Esophagus muscularis mucosa (tissue), 4 donors: Measurements from ENCODE around the gene STK32B. TPM values are rescaled to one million over a fixed set of nuclear protein-coding genes. Genes with fewer than 3 reads are reported as not detected.
A peak's percentile ranks its signal among the peaks of the same experiment; 100 is the strongest.

ENCODE experiments used
- DNase-seq: peaks from one replicate; pipeline ENCODE4 v3.0.0-alpha.2; 2017; ENCODE audit errors: extremely low spot score
- H3K27ac ChIP-seq, 4 donors: fragments of 200-600 bp; sonication (generic); replicated peaks in 1 of 4; 1 replicate in 3 of 4; 2 replicates in 1 of 4; pipeline ENCODE4 v1.5.1; 2016 to 2019; ENCODE audit warnings: mild to moderate bottlenecking in 1 of 4
- H3K27me3 ChIP-seq, 4 donors: fragments of 200-600 bp; sonication (generic); one replicate each; pipeline versions ENCODE4 v1.5.1 to v1.6.0; 2016 to 2019
- H3K36me3 ChIP-seq, 4 donors: fragments of 200-600 bp; sonication (generic); one replicate each; pipeline ENCODE4 v1.5.1; 2016 to 2019
- H3K4me1 ChIP-seq, 4 donors: fragments of 200-600 bp; sonication (generic); one replicate each; pipeline ENCODE4 v1.5.1; 2016 to 2019
- H3K4me3 ChIP-seq, 4 donors: fragments of 200-600 bp; sonication (generic); 1 replicate in 2 of 4; 2 replicates in 2 of 4; pipeline ENCODE4 v1.5.1; 2016 to 2019; ENCODE audit warnings: mild to moderate bottlenecking in 4 of 4, moderate library complexity in 1 of 4
- H3K9me3 ChIP-seq, 4 donors: fragments of 200-600 bp; sonication (generic); 1 replicate in 3 of 4; 2 replicates in 1 of 4; pipeline ENCODE4 v1.5.1; 2016 to 2019
- EP300 ChIP-seq: sonication (generic); formaldehyde crosslinking; IDR thresholded peaks from one replicate; pipeline ENCODE4 v1.6.1; 2017; ENCODE audit warnings: antibody characterized with exemption
- POLR2A ChIP-seq: fragments of 450-650 bp; IDR thresholded peaks from one replicate; pipeline ENCODE4 v1.6.1; 2017; ENCODE audit warnings: antibody characterized with exemption, moderate library complexity, mild to moderate bottlenecking, low read depth
- POLR2AphosphoS5 ChIP-seq, 2 donors: sonication (generic); formaldehyde crosslinking; IDR thresholded peaks; one replicate each; pipeline ENCODE4 v1.6.1; 2017; ENCODE audit warnings: antibody characterized with exemption in 2 of 2
- WGBS: methylation state at CpG from one replicate; pipeline ENCODE4 v1.1.5; 2018; 5-methylcytosine and 5-hydroxymethylcytosine counted together
- intact Hi-C: fragments of 100-400 bp; cut with DNase I; formaldehyde crosslinking; loops from one replicate; pipeline ENCODE4 v1.15.1; 2023
- total RNA-seq, 4 donors: library from RNA; depleted of rRNA; stranded (reverse); fragments of >200 nt; gene quantifications; one replicate each; pipeline versions ENCODE4 v1.1.0 to v1.2.1, GENCODE V29; 2016
- TF ChIP-seq, protein P1 (sequence below), 3 experiments: fragments of 200-600 bp in 2 of 3; fragments of 450-650 bp in 1 of 3; sonication (generic) in 2 of 3; IDR thresholded peaks; one replicate each; pipeline ENCODE4 v1.5.1; 2017 to 2019; ENCODE audit warnings: antibody characterized with exemption in 3 of 3, mild to moderate bottlenecking in 2 of 3, moderate library complexity in 1 of 3

STK32B gene
- total RNA-seq, 4 donors from 2014 or later: 1.7 to 3.8 (median 2.7) TPM

DNA sequence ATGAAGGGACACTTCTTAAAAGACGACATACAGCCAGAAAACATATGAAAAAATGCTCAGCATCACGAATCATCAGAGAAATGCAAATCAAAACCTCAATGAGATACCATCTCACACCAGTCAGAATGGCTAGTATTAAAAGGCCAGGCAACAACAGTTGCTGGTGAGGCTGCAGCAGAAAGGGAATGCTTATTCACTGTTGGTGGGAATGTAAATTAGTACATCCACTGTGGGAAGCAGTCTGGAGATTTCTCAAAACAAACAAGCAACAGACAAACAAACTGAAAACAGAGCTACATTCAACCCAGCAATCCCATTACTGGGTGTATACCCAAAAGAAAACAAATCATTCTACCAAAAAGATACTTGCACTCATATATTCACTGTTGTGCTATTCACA is 459.2 kb downstream of the STK32B start:
- 59% methylated on average over 2 of the region's 2 CpGs for WGBS
- DNase-seq: no peak
- Histone ChIP-seq H3K4me3 (no peak overlapping the region), H3K27ac (no peak overlapping the region), H3K4me1 (no peaks in the 10 kb centered on the region), H3K9me3 (no peaks in the 10 kb centered on the region), H3K27me3 (no peaks in the 10 kb centered on the region), H3K36me3 (no peaks in the 10 kb centered on the region)
- TF ChIP-seq EP300 (no peak), POLR2AphosphoS5 (IDR thresholded peaks at IDR 0.05) (no peak), POLR2A (no peak)
- TF ChIP-seq, protein P1, sequence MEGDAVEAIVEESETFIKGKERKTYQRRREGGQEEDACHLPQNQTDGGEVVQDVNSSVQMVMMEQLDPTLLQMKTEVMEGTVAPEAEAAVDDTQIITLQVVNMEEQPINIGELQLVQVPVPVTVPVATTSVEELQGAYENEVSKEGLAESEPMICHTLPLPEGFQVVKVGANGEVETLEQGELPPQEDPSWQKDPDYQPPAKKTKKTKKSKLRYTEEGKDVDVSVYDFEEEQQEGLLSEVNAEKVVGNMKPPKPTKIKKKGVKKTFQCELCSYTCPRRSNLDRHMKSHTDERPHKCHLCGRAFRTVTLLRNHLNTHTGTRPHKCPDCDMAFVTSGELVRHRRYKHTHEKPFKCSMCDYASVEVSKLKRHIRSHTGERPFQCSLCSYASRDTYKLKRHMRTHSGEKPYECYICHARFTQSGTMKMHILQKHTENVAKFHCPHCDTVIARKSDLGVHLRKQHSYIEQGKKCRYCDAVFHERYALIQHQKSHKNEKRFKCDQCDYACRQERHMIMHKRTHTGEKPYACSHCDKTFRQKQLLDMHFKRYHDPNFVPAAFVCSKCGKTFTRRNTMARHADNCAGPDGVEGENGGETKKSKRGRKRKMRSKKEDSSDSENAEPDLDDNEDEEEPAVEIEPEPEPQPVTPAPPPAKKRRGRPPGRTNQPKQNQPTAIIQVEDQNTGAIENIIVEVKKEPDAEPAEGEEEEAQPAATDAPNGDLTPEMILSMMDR (IDR thresholded peaks at IDR 0.05): no peak
- intact Hi-C loops: no loop called here

DNA sequence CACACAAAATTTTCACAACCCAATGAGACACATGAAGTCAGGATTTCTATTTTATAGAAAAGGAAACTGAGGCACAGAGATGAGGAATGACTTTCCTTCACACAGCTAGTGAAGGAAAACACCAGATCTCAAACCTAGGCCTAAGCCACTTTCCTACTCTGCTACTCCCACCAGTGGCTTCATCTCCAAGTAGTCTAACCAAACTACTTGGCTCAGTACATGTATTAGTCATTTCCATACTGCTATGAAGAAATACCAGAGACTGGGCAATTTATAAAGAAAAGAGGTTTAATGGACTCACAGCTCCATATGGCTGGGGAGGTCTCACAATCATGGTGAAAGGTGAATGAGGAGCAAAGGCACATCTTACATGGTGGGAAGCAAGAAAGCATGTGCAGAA is 460.5 kb downstream of the STK32B start:
- Histone ChIP-seq H3K36me3 (no peaks in the 10 kb centered on the region), H3K4me3 (no peak overlapping the region), H3K9me3 (no peaks in the 10 kb centered on the region), H3K27me3 (no peaks in the 10 kb centered on the region), H3K4me1 (no peaks in the 10 kb centered on the region), H3K27ac (no peak overlapping the region)
- TF ChIP-seq EP300 (no peak), POLR2A (no peak), POLR2AphosphoS5 (IDR thresholded peaks at IDR 0.05) (no peak)
- TF ChIP-seq, protein P1 (IDR thresholded peaks at IDR 0.05): no peak
- intact Hi-C loops: no loop called here
- peak; percentile 47 for DNase-seq

DNA sequence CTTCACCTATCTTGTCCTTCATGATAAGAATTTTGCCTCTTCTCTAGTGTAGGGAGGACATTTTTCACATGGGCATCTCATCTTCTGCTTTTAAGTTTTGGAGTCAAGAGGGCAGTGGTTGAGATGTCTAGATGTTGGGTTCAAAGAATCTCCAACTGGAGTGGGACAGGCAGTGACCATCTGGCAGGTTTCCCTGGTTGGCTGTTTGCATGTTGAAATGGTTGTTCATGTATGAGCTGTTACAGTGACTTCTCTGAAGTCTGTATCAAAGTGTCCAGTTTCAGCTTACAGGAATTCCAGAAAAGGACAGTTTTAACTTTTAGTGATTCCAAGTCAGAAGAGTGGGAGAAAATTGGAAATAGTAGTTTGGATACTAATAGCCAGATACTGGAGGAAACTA is 464.4 kb downstream of the STK32B start:
- Histone ChIP-seq H3K36me3 (no peaks in the 10 kb centered on the region), H3K27me3 (no peaks in the 10 kb centered on the region), H3K9me3 (no peaks in the 10 kb centered on the region), H3K4me3 (no peak overlapping the region), H3K4me1 (no peaks in the 10 kb centered on the region), H3K27ac (no peak overlapping the region)
- no peak for DNase-seq
- no peak for TF ChIP-seq EP300
- TF ChIP-seq, protein P1 (IDR thresholded peaks at IDR 0.05): no peak
- intact Hi-C loops: no loop called here

DNA sequence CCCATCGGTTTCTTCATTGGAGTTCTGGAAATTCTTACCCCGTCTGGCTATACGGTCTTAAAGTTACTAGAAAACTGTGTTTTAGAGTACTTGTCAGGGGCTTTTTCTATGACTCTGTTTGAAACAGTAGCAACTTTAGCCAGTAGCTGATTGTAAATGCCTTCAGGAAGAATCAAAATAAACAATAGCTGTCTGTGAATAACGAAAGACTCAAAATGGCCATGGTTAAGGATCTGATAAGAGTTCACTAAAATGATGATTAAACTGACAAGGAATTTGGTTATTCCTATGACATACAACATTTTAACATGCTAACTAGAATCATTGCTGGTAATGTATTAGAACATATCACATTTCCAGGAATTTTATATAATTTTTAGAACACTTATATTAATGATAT is 466.1 kb downstream of the STK32B start:
- no peak overlapping the region for H3K4me3 ChIP-seq
- intact Hi-C loops: no loop called here
- H3K4me1 ChIP-seq: no peaks in the 10 kb centered on the region
- H3K27ac ChIP-seq: no peak overlapping the region
- H3K36me3 ChIP-seq: no peaks in the 10 kb centered on the region
- WGBS: 66% methylated on average over 4 of the region's 4 CpGs
- TF ChIP-seq POLR2AphosphoS5 (IDR thresholded peaks at IDR 0.05) (no peak), POLR2A (no peak), EP300 (no peak)
- no peaks in the 10 kb centered on the region for H3K27me3 ChIP-seq
- DNase-seq: no peak
- no peaks in the 10 kb centered on the region for H3K9me3 ChIP-seq

DNA sequence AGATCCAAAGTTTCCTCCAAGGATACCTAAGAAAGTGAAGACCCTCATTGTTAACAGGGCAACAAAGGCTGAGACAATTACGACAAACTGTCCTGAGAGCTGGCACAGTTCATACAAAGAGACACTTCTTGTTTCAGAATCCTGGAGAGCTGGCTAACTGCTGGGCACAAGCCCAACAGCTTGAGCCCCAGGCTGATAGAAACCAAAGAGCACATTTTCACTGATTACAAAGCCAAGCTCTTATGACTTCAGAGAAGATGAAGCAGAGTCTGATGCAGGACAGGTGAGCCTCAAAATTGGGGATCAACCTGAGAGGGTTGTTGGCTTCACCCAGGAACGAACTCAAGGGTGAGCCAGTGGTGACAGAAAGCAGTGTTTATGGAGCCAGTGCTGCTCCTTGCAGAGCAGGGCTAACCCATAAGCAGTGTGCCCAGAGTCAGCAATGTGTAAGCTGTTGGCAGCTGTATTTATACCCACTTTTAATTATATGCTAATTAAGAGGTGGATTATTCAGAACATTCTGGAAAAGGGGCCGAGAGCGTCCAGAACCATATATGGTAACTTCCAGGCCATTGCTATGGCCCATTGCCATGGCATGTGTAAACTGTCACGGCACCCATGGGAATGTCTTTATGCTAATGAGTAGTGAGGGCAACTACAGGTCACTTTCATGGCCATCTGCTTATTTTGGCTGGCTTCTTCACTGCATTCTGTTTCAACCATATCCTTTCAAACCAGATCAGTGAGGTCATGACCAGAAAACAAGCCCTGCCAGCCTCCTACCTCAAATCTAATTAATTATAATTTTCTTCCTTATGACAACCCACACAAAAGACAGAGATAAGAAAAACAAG is 473.4 kb downstream of the STK32B start:
- H3K4me3 ChIP-seq: no peak overlapping the region
- H3K36me3 ChIP-seq: peaks cover 0 to 13% (median 0%) of the 10 kb centered on the region in 4 donors
- no peaks in the 10 kb centered on the region for H3K27me3 ChIP-seq
- peak; percentile 74 for DNase-seq
- H3K9me3 ChIP-seq: no peaks in the 10 kb centered on the region
- no peak overlapping the region for H3K27ac ChIP-seq
- intact Hi-C loops: no loop called here
- 66% methylated on average over 5 of the region's 5 CpGs for WGBS
- peaks cover 0 to 12% (median 11%) of the 10 kb centered on the region in 4 donors for H3K4me1 ChIP-seq
- TF ChIP-seq EP300: no peak
- TF ChIP-seq, protein P1 (IDR thresholded peaks at IDR 0.05): no peak
- TF ChIP-seq POLR2AphosphoS5 (IDR thresholded peaks at IDR 0.05): no peak
- TF ChIP-seq POLR2A: no peak
